Keratinocyte (primary cell): ENCODE data around the gene ANKRD44. TPM values are rescaled to one million over a fixed set of nuclear protein-coding genes. Genes with fewer than 3 reads are reported as not detected.

ENCODE experiments used
- DNase-seq: peaks from one replicate; pipeline ENCODE4 v3.0.0-alpha.2; 2011; ENCODE audit warnings: low read depth, missing footprints, low spot score
- FAIRE-seq: peaks from 2 replicates; lab custom pipeline; 2011; peaks lifted over from hg19 to GRCh38; lab: Jason Lieb, UNC
- H2AFZ ChIP-seq: 2 replicates; pipeline ENCODE4 v1.6.0; 2012; ENCODE audit warnings: low read length, control low read depth, inconsistent platforms; ENCODE audit not compliant: control insufficient read depth
- H3K27ac ChIP-seq: 2 replicates; pipeline ENCODE4 v1.5.1; 2011; ENCODE audit warnings: low read length; ENCODE audit not compliant: control insufficient read depth, insufficient read depth
- H3K27me3 ChIP-seq: 3 replicates; pipeline ENCODE4 v1.6.0; 2011; ENCODE audit warnings: low read length; ENCODE audit not compliant: control insufficient read depth, insufficient read depth; ENCODE audit errors: extremely low read depth
- H3K36me3 ChIP-seq, 2 experiments: 2 replicates in 1 of 2; 3 replicates in 1 of 2; pipeline ENCODE4 v1.5.1; 2011; ENCODE audit warnings: low read length in 2 of 2, mild to moderate bottlenecking in 1 of 2; ENCODE audit not compliant: control insufficient read depth in 2 of 2, insufficient read depth in 2 of 2; ENCODE audit errors: extremely low read depth in 1 of 2
- H3K4me1 ChIP-seq: 3 replicates; pipeline ENCODE4 v1.5.1; 2011; ENCODE audit warnings: low read length; ENCODE audit not compliant: control insufficient read depth, insufficient read depth; ENCODE audit errors: extremely low read depth
- H3K4me2 ChIP-seq: 3 replicates; pipeline ENCODE4 v1.6.0; 2011; ENCODE audit warnings: low read depth, low read length; ENCODE audit not compliant: control insufficient read depth, insufficient read depth; ENCODE audit errors: extremely low read depth
- H3K4me3 ChIP-seq, 3 experiments: fragments of 200-600 bp in 1 of 3; sonication (generic) in 1 of 3; 2 replicates in 2 of 3; 3 replicates in 1 of 3; pipeline ENCODE4 v1.5.1; 2011 to 2016; ENCODE audit warnings: low read length in 3 of 3, mild to moderate bottlenecking in 3 of 3, control low read depth in 2 of 3, inconsistent platforms in 1 of 3, low read depth in 1 of 3, mixed read lengths in 1 of 3, mixed run types in 1 of 3, moderate library complexity in 1 of 3; ENCODE audit not compliant: control insufficient read depth in 2 of 3, insufficient read depth in 2 of 3; ENCODE audit errors: extremely low read depth in 1 of 3
- H3K79me2 ChIP-seq: 2 replicates; pipeline ENCODE4 v1.6.0; 2012; ENCODE audit warnings: low read length; ENCODE audit not compliant: control insufficient read depth, insufficient read depth
- H3K9ac ChIP-seq: 3 replicates; pipeline ENCODE4 v1.6.0; 2011; ENCODE audit warnings: low read length; ENCODE audit not compliant: control insufficient read depth, insufficient read depth; ENCODE audit errors: extremely low read depth
- H3K9me1 ChIP-seq: 3 replicates; pipeline ENCODE4 v1.6.0; 2011; ENCODE audit warnings: low read length; ENCODE audit not compliant: control insufficient read depth, insufficient read depth; ENCODE audit errors: extremely low read depth
- H3K9me3 ChIP-seq: 2 replicates; pipeline ENCODE4 v1.5.1; 2012; ENCODE audit warnings: low read depth, low read length; ENCODE audit not compliant: control insufficient read depth
- H4K20me1 ChIP-seq: 3 replicates; pipeline ENCODE4 v1.6.0; 2011; ENCODE audit warnings: low read length; ENCODE audit not compliant: control insufficient read depth, insufficient read depth; ENCODE audit errors: extremely low read depth
- CTCF ChIP-seq, 3 experiments: IDR thresholded peaks in 1 of 3; conservative IDR thresholded peaks in 1 of 3; optimal IDR thresholded peaks in 1 of 3; 2 replicates in 2 of 3; 3 replicates in 1 of 3; pipeline versions ENCODE3 to v1.5.1; 2011; ENCODE audit warnings: low read length in 3 of 3, mild to moderate bottlenecking in 3 of 3, moderate library complexity in 2 of 3, control low read depth in 1 of 3, inconsistent platforms in 1 of 3; ENCODE audit not compliant: insufficient read depth in 2 of 3; ENCODE audit errors: extremely low read depth in 1 of 3
- EZH2 ChIP-seq: IDR thresholded peaks from one replicate; pipeline ENCODE4 v1.6.1; 2012; ENCODE audit warnings: inconsistent platforms, mild to moderate bottlenecking, low read length, moderate library complexity
- dilution Hi-C: fragments of 300-500 bp; cut with MboI; formaldehyde crosslinking; loops from one replicate; pipeline ENCODE4 v1.7.0; 2020; ENCODE audit warnings: low sequenced_read_pairs; ENCODE audit not compliant: extremely low pct_ligation_motif_present
- polyA plus RNA-seq, 5 experiments: library from polyadenylated mRNA; depleted of rRNA in 3 of 5; stranded (reverse) in 3 of 5; stranded (forward) in 1 of 5; unstranded in 1 of 5; fragments of >200 nt; gene quantifications; 1 replicate in 1 of 5; 2 replicates in 3 of 5; 3 replicates in 1 of 5; pipeline versions ENCODE4 v1.2.1 to v1.2.3, GENCODE V29; 2011 to 2012; ENCODE audit warnings: missing spikeins in 2 of 5, low read depth in 1 of 5, low replicate concordance in 1 of 5

Gene ANKRD44
- polyA plus RNA-seq, 1 donor (not counting 4 experiments of a cell fraction or from before 2014, with no cell fraction given): 0.35 TPM

GRCh38 chr2:197185676-197186075 lies 124.9 kb downstream of the ANKRD44 start:
- no peak overlapping the region for H2AFZ ChIP-seq
- H3K4me3 ChIP-seq: no peak overlapping the region
- H3K79me2 ChIP-seq: no peaks in the 10 kb centered on the region
- H3K4me2 ChIP-seq: no peak overlapping the region
- no peaks in the 10 kb centered on the region for H3K9me1 ChIP-seq
- DNase-seq: no peak
- TF ChIP-seq CTCF (optimal IDR thresholded peaks at IDR 0.05 in 1 of 3, IDR thresholded peaks at IDR 0.05 in 1 of 3, conservative IDR thresholded peaks at IDR 0.05 in 1 of 3; ENCODE audit: extremely low read depth in 1 of 3, insufficient read depth in 2 of 3, low read length in 3 of 3) (no peak), EZH2 (no peak)
- no peak overlapping the region for H3K9ac ChIP-seq
- no peaks in the 10 kb centered on the region for H3K9me3 ChIP-seq
- no peaks in the 10 kb centered on the region for H4K20me1 ChIP-seq
- no peaks in the 10 kb centered on the region for H3K27me3 ChIP-seq
- dilution Hi-C loops: loop anchor here (25.0 kb wide), 1 partner anchor 177 kb away; no protein-coding TSS in a partner anchor
- H3K27ac ChIP-seq: no peak overlapping the region
- no peaks in the 10 kb centered on the region for H3K36me3 ChIP-seq
- no peak for FAIRE-seq
- no peaks in the 10 kb centered on the region for H3K4me1 ChIP-seq

DNA sequence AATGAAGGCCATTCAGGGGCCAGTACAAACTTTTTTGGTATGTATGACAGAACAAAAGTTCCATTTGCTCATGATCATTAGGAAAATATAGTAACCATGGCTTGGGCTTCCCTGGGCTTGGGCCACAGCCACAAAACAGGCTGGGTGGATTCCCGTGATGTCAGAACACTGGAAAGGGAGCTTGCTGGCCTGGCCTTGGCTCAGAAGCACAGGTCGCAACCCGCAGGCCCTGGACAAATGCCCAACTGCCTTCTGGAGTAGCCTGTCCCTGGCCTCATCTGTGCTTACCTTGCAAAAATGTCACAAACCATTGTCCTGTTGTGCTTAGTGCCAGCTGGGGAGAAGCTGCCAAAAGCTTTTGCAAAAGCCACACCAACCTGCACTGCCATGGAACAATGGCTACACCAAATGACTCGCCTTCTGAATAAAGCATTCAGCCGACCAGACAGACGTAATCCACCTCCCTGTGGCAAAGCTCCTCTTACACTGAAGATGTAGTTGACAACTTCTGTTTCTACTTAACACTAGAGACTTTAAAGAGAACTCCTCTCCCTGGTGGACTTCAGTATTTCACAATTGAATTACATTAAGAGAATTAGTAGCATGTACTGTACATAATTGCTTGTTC lies 125.5 kb downstream of the ANKRD44 start:
- no peak overlapping the region for H2AFZ ChIP-seq
- H4K20me1 ChIP-seq: no peaks in the 10 kb centered on the region
- H3K36me3 ChIP-seq: no peaks in the 10 kb centered on the region
- H3K4me1 ChIP-seq: no peaks in the 10 kb centered on the region
- FAIRE-seq: no peak
- H3K9me1 ChIP-seq: no peaks in the 10 kb centered on the region
- H3K4me2 ChIP-seq: no peak overlapping the region
- dilution Hi-C loops: loop anchor here (25.0 kb wide), 1 partner anchor 177 kb away; no protein-coding TSS in a partner anchor
- no peak for TF ChIP-seq EZH2
- TF ChIP-seq CTCF (optimal IDR thresholded peaks at IDR 0.05 in 1 of 3, IDR thresholded peaks at IDR 0.05 in 1 of 3, conservative IDR thresholded peaks at IDR 0.05 in 1 of 3; ENCODE audit: extremely low read depth in 1 of 3, insufficient read depth in 2 of 3, low read length in 3 of 3): no peak
- H3K9me3 ChIP-seq: no peaks in the 10 kb centered on the region
- H3K4me3 ChIP-seq: no peak overlapping the region
- DNase-seq: no peak
- H3K9ac ChIP-seq: no peak overlapping the region
- H3K79me2 ChIP-seq: no peaks in the 10 kb centered on the region
- H3K27me3 ChIP-seq: no peaks in the 10 kb centered on the region
- no peak overlapping the region for H3K27ac ChIP-seq
